GM12878 (cell line): ENCODE data around the gene USP36. TPM values are rescaled to one million over a fixed set of nuclear protein-coding genes. Genes with fewer than 3 reads are reported as not detected.
A peak's percentile ranks its signal among the peaks of the same experiment; 100 is the strongest.

Source experiments
- EP300 ChIP-seq, 2 experiments: fragments of 150-350 bp in 1 of 2; IDR thresholded peaks; 2 replicates each; pipeline ENCODE4 v1.6.1; 2011 to 2012; ENCODE audit warnings: low read depth in 2 of 2, low read length in 2 of 2, borderline replicate concordance in 1 of 2, improper control_type of control experiment in 1 of 2, inconsistent platforms in 1 of 2; ENCODE audit not compliant: control insufficient read depth in 1 of 2
- ESRRA ChIP-seq: IDR thresholded peaks from 2 replicates; pipeline ENCODE4 v1.6.1; 2012; ENCODE audit warnings: mild to moderate bottlenecking, low read length, improper control_type of control experiment
- ETV6 ChIP-seq, 2 experiments: fragments of 450-650 bp in 1 of 2; IDR thresholded peaks in 1 of 2; conservative IDR thresholded peaks in 1 of 2; 2 replicates each; pipeline ENCODE4 v1.6.1; 2014; ENCODE audit warnings: antibody characterized with exemption in 1 of 2, borderline replicate concordance in 1 of 2, low read depth in 1 of 2, mild to moderate bottlenecking in 1 of 2, moderate library complexity in 1 of 2
- IKZF2 ChIP-seq, 2 experiments: fragments of 450-650 bp; IDR thresholded peaks; 2 replicates each; pipeline ENCODE4 v1.6.1; 2017; ENCODE audit warnings: mild to moderate bottlenecking in 2 of 2, moderate library complexity in 2 of 2
- IRF4 ChIP-seq: IDR thresholded peaks from 2 replicates; pipeline ENCODE4 v1.6.1; 2011; ENCODE audit warnings: low read depth, low read length
- NBN ChIP-seq: fragments of 450-650 bp; IDR thresholded peaks from 2 replicates; pipeline ENCODE4 v1.6.1; 2016
- NFIC ChIP-seq: IDR thresholded peaks from 2 replicates; pipeline ENCODE4 v1.6.1; 2012; ENCODE audit warnings: low read depth, mild to moderate bottlenecking, inconsistent platforms, low read length, moderate library complexity
- PBX3 ChIP-seq: IDR thresholded peaks from 2 replicates; pipeline ENCODE4 v1.6.1; 2011; ENCODE audit warnings: mild to moderate bottlenecking, low read depth, low read length, moderate library complexity; ENCODE audit not compliant: insufficient replicate concordance
- RAD51 ChIP-seq: fragments of 450-650 bp; IDR thresholded peaks from 2 replicates; pipeline ENCODE4 v1.6.1; 2016; ENCODE audit warnings: moderate library complexity, mild to moderate bottlenecking, inconsistent platforms
- RBBP5 ChIP-seq: fragments of 200-600 bp; sonication (generic); conservative IDR thresholded peaks from 2 replicates; pipeline ENCODE4 v1.6.1; 2016
- RUNX3 ChIP-seq: IDR thresholded peaks from 2 replicates; pipeline ENCODE4 v1.6.1; 2012; ENCODE audit warnings: low read length, inconsistent platforms
- SMC3 ChIP-seq: IDR thresholded peaks from 2 replicates; pipeline ENCODE4 v1.6.1; 2011; ENCODE audit warnings: low read length, improper control_type of control experiment, borderline replicate concordance
- SPI1 ChIP-seq: IDR thresholded peaks from 2 replicates; pipeline ENCODE4 v1.6.1; 2011; ENCODE audit warnings: low read depth, mild to moderate bottlenecking, low read length, moderate library complexity, borderline replicate concordance; ENCODE audit not compliant: insufficient read depth
- polyA plus RNA-seq, 11 experiments: library from polyadenylated mRNA; depleted of rRNA in 4 of 11; unstranded in 6 of 11; stranded (reverse) in 5 of 11; fragments of >200 nt; fragmentation: Nextera tagmentation in 4 of 11; fragmentation: Illumina TruSeq in 1 of 11; extraction: Ambion mirVana in 4 of 11; extraction: Trizol in 1 of 11; gene quantifications; 1 replicate in 1 of 11; 2 replicates in 10 of 11; pipeline versions ENCODE4 v1.2.1 to v1.2.3, GENCODE V29; 2011 to 2016; ENCODE audit warnings: inconsistent platforms in 2 of 11, missing spikeins in 2 of 11, low read depth in 1 of 11
- total RNA-seq, 4 experiments: library from RNA; depleted of rRNA in 3 of 4; stranded (reverse); fragments of >200 nt in 3 of 4; fragmentation: Illumina TruSeq in 1 of 4; extraction: Trizol in 1 of 4; gene quantifications; 2 replicates each; pipeline versions ENCODE4 v1.2.1 to v1.2.3, GENCODE V29; 2013 to 2021
- TF ChIP-seq, protein P1 (sequence below): IDR thresholded peaks from 2 replicates; pipeline ENCODE4 v1.6.1; 2012; ENCODE audit warnings: improper control_type of control experiment, low read depth, low read length; ENCODE audit not compliant: insufficient replicate concordance

Gene USP36
- total and polyA plus RNA-seq, 10 of the 15 experiments (the other 5 are each of a cell fraction or from before 2014, with no cell fraction given), result 7.2 to 65.7 (median 33.6) TPM

- TF ChIP-seq, protein P1, sequence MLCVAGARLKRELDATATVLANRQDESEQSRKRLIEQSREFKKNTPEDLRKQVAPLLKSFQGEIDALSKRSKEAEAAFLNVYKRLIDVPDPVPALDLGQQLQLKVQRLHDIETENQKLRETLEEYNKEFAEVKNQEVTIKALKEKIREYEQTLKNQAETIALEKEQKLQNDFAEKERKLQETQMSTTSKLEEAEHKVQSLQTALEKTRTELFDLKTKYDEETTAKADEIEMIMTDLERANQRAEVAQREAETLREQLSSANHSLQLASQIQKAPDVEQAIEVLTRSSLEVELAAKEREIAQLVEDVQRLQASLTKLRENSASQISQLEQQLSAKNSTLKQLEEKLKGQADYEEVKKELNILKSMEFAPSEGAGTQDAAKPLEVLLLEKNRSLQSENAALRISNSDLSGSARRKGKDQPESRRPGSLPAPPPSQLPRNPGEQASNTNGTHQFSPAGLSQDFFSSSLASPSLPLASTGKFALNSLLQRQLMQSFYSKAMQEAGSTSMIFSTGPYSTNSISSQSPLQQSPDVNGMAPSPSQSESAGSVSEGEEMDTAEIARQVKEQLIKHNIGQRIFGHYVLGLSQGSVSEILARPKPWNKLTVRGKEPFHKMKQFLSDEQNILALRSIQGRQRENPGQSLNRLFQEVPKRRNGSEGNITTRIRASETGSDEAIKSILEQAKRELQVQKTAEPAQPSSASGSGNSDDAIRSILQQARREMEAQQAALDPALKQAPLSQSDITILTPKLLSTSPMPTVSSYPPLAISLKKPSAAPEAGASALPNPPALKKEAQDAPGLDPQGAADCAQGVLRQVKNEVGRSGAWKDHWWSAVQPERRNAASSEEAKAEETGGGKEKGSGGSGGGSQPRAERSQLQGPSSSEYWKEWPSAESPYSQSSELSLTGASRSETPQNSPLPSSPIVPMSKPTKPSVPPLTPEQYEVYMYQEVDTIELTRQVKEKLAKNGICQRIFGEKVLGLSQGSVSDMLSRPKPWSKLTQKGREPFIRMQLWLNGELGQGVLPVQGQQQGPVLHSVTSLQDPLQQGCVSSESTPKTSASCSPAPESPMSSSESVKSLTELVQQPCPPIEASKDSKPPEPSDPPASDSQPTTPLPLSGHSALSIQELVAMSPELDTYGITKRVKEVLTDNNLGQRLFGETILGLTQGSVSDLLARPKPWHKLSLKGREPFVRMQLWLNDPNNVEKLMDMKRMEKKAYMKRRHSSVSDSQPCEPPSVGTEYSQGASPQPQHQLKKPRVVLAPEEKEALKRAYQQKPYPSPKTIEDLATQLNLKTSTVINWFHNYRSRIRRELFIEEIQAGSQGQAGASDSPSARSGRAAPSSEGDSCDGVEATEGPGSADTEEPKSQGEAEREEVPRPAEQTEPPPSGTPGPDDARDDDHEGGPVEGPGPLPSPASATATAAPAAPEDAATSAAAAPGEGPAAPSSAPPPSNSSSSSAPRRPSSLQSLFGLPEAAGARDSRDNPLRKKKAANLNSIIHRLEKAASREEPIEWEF, result peak; percentile 85
- TF ChIP-seq RUNX3 (peak; percentile 96), SMC3 (0 out of 2 replicates have a peak, but pooled peaks have one; percentile 10), RAD51 (peak; percentile 70), ESRRA (no peak), NFIC (peak; percentile 74; the same call in 1 of the 2 replicates), IKZF2 (IDR thresholded peaks at IDR 0.05) (0 out of 4 replicates have a peak, but pooled peaks of 1 of the 2 experiments have one; percentile 5), EP300 (IDR thresholded peaks at IDR 0.05; ENCODE audit: borderline replicate concordance in 1 of 2, control insufficient read depth in 1 of 2, low read depth in 2 of 2, low read length in 2 of 2) (peak; percentile 23 to 47; a peak in 1 of 4 replicates), IRF4 (peak; percentile 21; the same call in 1 of the 2 replicates), ETV6 (conservative IDR thresholded peaks at IDR 0.05 in 1 of 2, IDR thresholded peaks at IDR 0.05 in 1 of 2; ENCODE audit: borderline replicate concordance in 1 of 2, low read depth in 1 of 2) (peak in 1 of 2 experiments; percentile 42; a peak in 1 of 4 replicates), NBN (peak; percentile 14; the same call in 1 of the 2 replicates), PBX3 (peak; percentile 2), SPI1 (no peak), RBBP5 (0 out of 2 replicates have a peak, but pooled peaks have one; percentile 39)
These were observed 92.4 kb downstream of the USP36 start (continued) for GRCh38 chr17:78748048-78748729.
